Ovary (tissue), 9 donors: Measurements from ENCODE around the gene MAZ. TPM values are rescaled to one million over a fixed set of nuclear protein-coding genes. Genes with fewer than 3 reads are reported as not detected.
"Not testable (repeated sequence)": the region's sequence is repeated elsewhere in the genome, so short reads cannot be mapped to it uniquely, and the experiment has no call there.

ENCODE experiments used
- DNase-seq, 5 donors: peaks; one replicate each; pipeline ENCODE4 v3.0.0-alpha.2; 2019 to 2020
- H3K27ac ChIP-seq, 2 donors: fragments of 200-600 bp; one replicate each; pipeline versions ENCODE4 v1.5.1 to v1.8.0; 2019 to 2022
- H3K27me3 ChIP-seq: fragments of 200-600 bp; one replicate; pipeline ENCODE4 v1.8.0; 2022
- H3K36me3 ChIP-seq: fragments of 200-600 bp; sonication (generic); one replicate; pipeline ENCODE4 v1.5.1; 2019
- H3K4me1 ChIP-seq: one replicate; pipeline ENCODE4 v1.8.1; 2013; ENCODE audit warnings: mild to moderate bottlenecking, moderate library complexity; ENCODE audit not compliant: insufficient read depth
- H3K4me3 ChIP-seq: fragments of 200-600 bp; sonication (generic); one replicate; pipeline ENCODE4 v1.5.1; 2017
- H3K9me3 ChIP-seq, 2 donors: fragments of 200-600 bp in 1 of 2; sonication (generic) in 1 of 2; one replicate each; pipeline versions ENCODE4 v1.5.1 to v1.8.1; 2013 to 2019; ENCODE audit warnings: mild to moderate bottlenecking in 1 of 2, moderate library complexity in 1 of 2
- EP300 ChIP-seq: sonication (generic); formaldehyde crosslinking; IDR thresholded peaks from one replicate; pipeline ENCODE4 v1.6.1; 2017; ENCODE audit warnings: antibody characterized with exemption
- POLR2A ChIP-seq: fragments of 450-650 bp; IDR thresholded peaks from one replicate; pipeline ENCODE4 v1.6.1; 2017; ENCODE audit warnings: antibody characterized with exemption, mild to moderate bottlenecking, moderate library complexity
- WGBS, 3 donors: extraction: QIAGEN DNeasy Blood & Tissue Kit in 1 of 3; methylation state at CpG; one replicate each; pipeline versions ENCODE4 v1.1.5 to v1.1.7; 2013 to 2017; 5-methylcytosine and 5-hydroxymethylcytosine counted together
- intact Hi-C, 4 donors: fragments of 100-400 bp; cut with DNase I; formaldehyde crosslinking; loops; one replicate each; pipeline versions ENCODE4 v1.11.0 to v1.15.1; 2022 to 2023
- polyA plus RNA-seq, 2 donors: library from polyadenylated mRNA; stranded (reverse); fragments of 200-250 nt in 1 of 2; fragments of 350-450 nt in 1 of 2; fragmentation: Illumina TruSeq in 1 of 2; extraction: RNeasy Lipid Tissue Mini Kit (QIAGEN cat#74804) in 1 of 2; gene quantifications; one replicate each; pipeline ENCODE4 v1.2.3, GENCODE V29; 2013 to 2014
- total RNA-seq, 7 donors: library from RNA; depleted of rRNA in 2 of 7; stranded (reverse); fragments of >200 nt in 2 of 7; fragmentation: NEBNext Ultra II Directional in 3 of 7; extraction: Animal tissue kit (Norgen Biotek cat#: 25700) in 3 of 7; gene quantifications; one replicate each; pipeline versions ENCODE4 v1.1.0 to v1.2.4, GENCODE V29; 2016 to 2023
- TF ChIP-seq, protein P1 (sequence below), 3 donors: fragments of 450-650 bp in 2 of 3; fragments of 200-600 bp in 1 of 3; IDR thresholded peaks; one replicate each; pipeline versions ENCODE4 v1.5.1 to v1.8.0; 2016 to 2022; ENCODE audit warnings: antibody characterized with exemption in 3 of 3, mild to moderate bottlenecking in 1 of 3
- donor health status: DM: no; HTN: no; CAD: no; lungs with moderate emphysema.
- donor health status: DM: no; HTN: no; CAD: no.
- donor health status: Bipolar disorder and iron deficiency.
- donor health status: DM: yes; HTN: yes; CAD: no.
- donor health status: DM: no; HTN: no; CAD: no.
- donor health status: DM: yes; HTN: yes; CAD: no.

Gene MAZ
- total and polyA plus RNA-seq, 9 donors: 50.6 to 256 (median 167) TPM

DNA sequence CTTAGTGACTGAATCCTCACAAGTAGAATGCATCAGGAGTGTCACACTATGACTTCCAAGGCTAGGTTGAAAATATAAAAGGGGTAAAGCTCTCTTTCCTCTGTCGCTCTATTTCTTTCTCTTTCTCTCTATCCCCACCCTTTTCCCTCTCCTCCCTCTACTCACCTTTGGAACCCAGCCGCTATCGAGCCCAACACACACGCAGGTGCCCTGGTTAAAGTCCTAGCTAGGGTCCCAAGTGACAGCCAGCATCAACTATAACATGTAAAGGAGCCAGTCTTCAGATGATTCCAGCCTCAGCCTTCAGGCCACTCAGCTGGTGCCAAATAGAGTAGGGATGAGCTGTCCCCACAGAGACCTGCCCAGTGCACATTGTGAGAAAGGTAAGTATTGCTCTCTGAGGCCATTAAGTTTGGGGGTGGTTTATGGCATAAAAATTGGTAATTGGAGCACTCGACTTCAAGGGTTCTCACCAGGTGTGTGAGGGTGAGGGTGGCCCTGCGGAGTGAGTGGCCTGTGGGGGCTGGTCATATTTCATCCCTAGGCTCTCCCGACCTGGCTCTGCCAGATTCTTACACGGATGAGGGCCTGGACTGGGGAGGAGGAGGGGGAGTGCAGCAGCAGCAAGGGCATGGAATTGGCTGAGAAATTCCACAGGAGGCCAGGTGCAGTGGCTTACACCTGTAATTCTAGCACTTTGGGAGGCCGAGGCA, 45.6 kb upstream of the MAZ start:
- Histone ChIP-seq H3K4me3 (no peak overlapping the region), H3K36me3 (no peaks in the 10 kb centered on the region), H3K4me1 (peaks cover 3% of the 10 kb centered on the region), H3K9me3 (no peaks in the 10 kb centered on the region), H3K27me3 (no peaks in the 10 kb centered on the region), H3K27ac (no peak overlapping the region)
- WGBS, 3 donors: 72 to 77% (median 74%) methylated on average over 9 of the region's 9 CpGs
- no peak for DNase-seq
- no peak for TF ChIP-seq EP300
- no peak for TF ChIP-seq POLR2A
- TF ChIP-seq, protein P1, sequence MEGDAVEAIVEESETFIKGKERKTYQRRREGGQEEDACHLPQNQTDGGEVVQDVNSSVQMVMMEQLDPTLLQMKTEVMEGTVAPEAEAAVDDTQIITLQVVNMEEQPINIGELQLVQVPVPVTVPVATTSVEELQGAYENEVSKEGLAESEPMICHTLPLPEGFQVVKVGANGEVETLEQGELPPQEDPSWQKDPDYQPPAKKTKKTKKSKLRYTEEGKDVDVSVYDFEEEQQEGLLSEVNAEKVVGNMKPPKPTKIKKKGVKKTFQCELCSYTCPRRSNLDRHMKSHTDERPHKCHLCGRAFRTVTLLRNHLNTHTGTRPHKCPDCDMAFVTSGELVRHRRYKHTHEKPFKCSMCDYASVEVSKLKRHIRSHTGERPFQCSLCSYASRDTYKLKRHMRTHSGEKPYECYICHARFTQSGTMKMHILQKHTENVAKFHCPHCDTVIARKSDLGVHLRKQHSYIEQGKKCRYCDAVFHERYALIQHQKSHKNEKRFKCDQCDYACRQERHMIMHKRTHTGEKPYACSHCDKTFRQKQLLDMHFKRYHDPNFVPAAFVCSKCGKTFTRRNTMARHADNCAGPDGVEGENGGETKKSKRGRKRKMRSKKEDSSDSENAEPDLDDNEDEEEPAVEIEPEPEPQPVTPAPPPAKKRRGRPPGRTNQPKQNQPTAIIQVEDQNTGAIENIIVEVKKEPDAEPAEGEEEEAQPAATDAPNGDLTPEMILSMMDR (IDR thresholded peaks at IDR 0.05): no peak
- intact Hi-C loops: no loop called here

DNA sequence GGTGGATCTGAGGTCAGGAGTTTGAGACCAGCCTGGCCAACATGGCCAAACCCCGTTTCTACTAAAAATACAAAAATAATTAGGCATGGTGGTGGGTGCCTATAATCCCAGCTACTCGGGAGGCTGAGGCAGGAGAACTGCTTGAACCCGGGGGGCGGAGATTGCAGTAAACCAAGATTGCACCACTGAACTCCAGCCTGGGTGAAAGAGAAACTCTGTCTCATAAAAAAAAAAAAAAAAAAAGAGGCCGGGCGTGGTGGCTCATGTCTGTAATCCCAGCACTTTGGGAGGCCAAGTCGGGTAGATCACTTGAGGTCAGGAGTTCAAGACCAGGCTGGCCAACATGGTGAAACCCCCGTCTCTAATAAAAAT, 45.1 kb upstream of the MAZ start:
- H3K9me3 ChIP-seq, intact Hi-C loops: not testable (repeated sequence)
- WGBS, 3 donors: 74 to 79% (median 78%) methylated on average over 8 of the region's 8 CpGs

DNA sequence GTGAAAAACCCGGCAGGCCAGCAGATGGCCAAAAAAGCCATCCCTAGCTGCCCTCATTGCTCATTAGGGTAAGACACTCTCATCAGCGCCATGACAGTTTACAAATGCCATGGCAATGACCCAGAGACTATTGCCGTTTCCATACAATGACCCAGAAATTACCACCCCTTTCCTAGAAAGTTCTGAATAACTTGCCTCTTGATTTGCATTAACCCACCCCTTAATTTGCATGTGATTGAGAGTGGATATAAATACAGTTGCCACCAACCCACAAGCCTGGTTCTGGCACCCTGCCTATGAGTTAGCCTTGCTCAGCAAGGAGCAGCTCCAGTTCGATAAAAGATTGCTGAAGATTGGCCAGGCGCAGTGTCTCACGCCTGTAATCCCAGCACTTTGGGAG, 44.4 kb upstream of the MAZ start:
- Histone ChIP-seq H3K27ac (no peak overlapping the region), H3K4me3 (no peak overlapping the region), H3K4me1 (peaks cover 3% of the 10 kb centered on the region), H3K27me3 (no peaks in the 10 kb centered on the region), H3K9me3 (no peaks in the 10 kb centered on the region), H3K36me3 (no peaks in the 10 kb centered on the region)
- WGBS, 3 donors: 75 to 82% (median 75%) methylated on average over 6 of the region's 6 CpGs
- no peak for DNase-seq
- TF ChIP-seq, protein P1 (IDR thresholded peaks at IDR 0.05): no peak
- TF ChIP-seq EP300 (no peak), POLR2A (no peak)
- intact Hi-C loops: no loop called here

More for the DNA sequence above, 45.1 kb upstream of the MAZ start:
- H3K4me1 ChIP-seq, H3K4me3 ChIP-seq, H3K36me3 ChIP-seq, DNase-seq, H3K27me3 ChIP-seq, H3K27ac ChIP-seq: not testable (repeated sequence)

DNA sequence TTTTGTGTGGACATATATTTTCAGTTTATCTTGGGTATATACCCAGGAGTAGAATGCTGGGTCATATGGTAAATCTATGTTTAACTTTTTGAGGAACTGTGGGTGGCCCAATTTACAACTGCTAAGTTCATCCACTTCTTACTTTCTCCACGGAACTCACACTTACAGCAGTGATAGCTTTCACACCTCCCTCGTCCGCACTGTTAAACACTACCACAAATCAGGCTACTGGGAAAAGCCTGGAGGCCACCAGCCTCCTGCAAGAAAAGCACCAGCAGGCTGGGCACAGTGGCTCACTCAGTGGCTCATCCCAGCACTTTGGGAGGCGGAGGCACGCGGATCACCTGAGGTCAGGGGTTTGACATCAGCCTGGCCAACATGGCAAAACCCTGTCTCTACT, 43.0 kb upstream of the MAZ start:
- H3K9me3 ChIP-seq: no peaks in the 10 kb centered on the region
- H3K4me3 ChIP-seq: no peak overlapping the region
- peaks cover 2% of the 10 kb centered on the region for H3K4me1 ChIP-seq
- TF ChIP-seq, protein P1 (IDR thresholded peaks at IDR 0.05): no peak
- TF ChIP-seq EP300 (no peak), POLR2A (no peak)
- intact Hi-C loops: no loop called here
- no peak for DNase-seq
- H3K27me3 ChIP-seq: no peaks in the 10 kb centered on the region
- WGBS, 3 donors: 72 to 80% (median 75%) methylated on average over 6 of the region's 6 CpGs
- no peak overlapping the region for H3K27ac ChIP-seq
- no peaks in the 10 kb centered on the region for H3K36me3 ChIP-seq

- Histone ChIP-seq H3K27me3 (no peaks in the 10 kb centered on the region), H3K4me3 (no peak overlapping the region), H3K4me1 (no peaks in the 10 kb centered on the region), H3K36me3 (no peaks in the 10 kb centered on the region), H3K27ac (no peak overlapping the region), H3K9me3 (no peaks in the 10 kb centered on the region)
- TF ChIP-seq EP300 (no peak), POLR2A (no peak)
- TF ChIP-seq, protein P1 (IDR thresholded peaks at IDR 0.05): no peak
- no peak for DNase-seq
- 70 to 75% (median 73%) methylated on average over 15 of the region's 15 CpGs for WGBS, 3 donors
- intact Hi-C loops: no loop called here
These were observed 40.9 kb upstream of the MAZ start for GRCh38 chr16:29765167-29766032.
